MM.1S (cell line): Measurements from ENCODE around the gene TCF15.

Experiments used
- DNase-seq: peaks from one replicate; pipeline ENCODE4 v3.0.0-alpha.2; 2015
- H2AFZ ChIP-seq: fragments of 300-600 bp; sonication (generic); 2 replicates; pipeline ENCODE4 v1.6.0; 2016; ENCODE audit warnings: antibody characterized with exemption, low read length
- H3F3A ChIP-seq: fragments of 300-600 bp; sonication (generic); 2 replicates; pipeline ENCODE4 v1.6.1; 2016; ENCODE audit warnings: mild to moderate bottlenecking, antibody characterized with exemption, low read length, moderate library complexity, mixed read lengths; ENCODE audit not compliant: insufficient read depth
- H3K27ac ChIP-seq: fragments of 300-600 bp; sonication (generic); 2 replicates; pipeline ENCODE4 v1.5.1; 2016; ENCODE audit warnings: mild to moderate bottlenecking, low read length
- H3K27me3 ChIP-seq: fragments of 300-600 bp; sonication (generic); replicated peaks from 2 replicates; pipeline ENCODE4 v1.6.0; 2016; ENCODE audit warnings: low read length; ENCODE audit not compliant: insufficient read depth
- H3K36me3 ChIP-seq: fragments of 300-600 bp; sonication (generic); replicated peaks from 2 replicates; pipeline ENCODE4 v1.6.1; 2016; ENCODE audit warnings: mild to moderate bottlenecking, low read length, mixed read lengths; ENCODE audit not compliant: insufficient read depth
- H3K4me1 ChIP-seq: fragments of 300-600 bp; sonication (generic); 2 replicates; pipeline ENCODE4 v1.6.1; 2016; ENCODE audit warnings: low read length, mixed read lengths
- H3K4me2 ChIP-seq: fragments of 300-600 bp; sonication (generic); 2 replicates; pipeline ENCODE4 v1.6.0; 2016; ENCODE audit warnings: low read depth, low read length
- H3K4me3 ChIP-seq: fragments of 300-600 bp; sonication (generic); 2 replicates; pipeline ENCODE4 v1.5.1; 2016; ENCODE audit warnings: low read length, mixed read lengths
- H3K79me2 ChIP-seq: fragments of 300-600 bp; sonication (generic); 2 replicates; pipeline ENCODE4 v1.6.1; 2016; ENCODE audit warnings: mixed run types, low read length, mixed read lengths
- H3K9ac ChIP-seq: fragments of 300-600 bp; sonication (generic); 2 replicates; pipeline ENCODE4 v1.6.1; 2016; ENCODE audit warnings: low read length, mixed read lengths
- H3K9me2 ChIP-seq: fragments of 300-600 bp; sonication (generic); replicated peaks from 2 replicates; pipeline ENCODE4 v1.6.1; 2016; ENCODE audit warnings: mild to moderate bottlenecking, low read length, mixed read lengths; ENCODE audit not compliant: insufficient read depth
- H3K9me3 ChIP-seq: fragments of 300-600 bp; sonication (generic); replicated peaks from 2 replicates; pipeline ENCODE4 v1.6.1; 2016; ENCODE audit warnings: mild to moderate bottlenecking, low read length, mixed read lengths; ENCODE audit not compliant: insufficient read depth
- H4K20me1 ChIP-seq: fragments of 300-600 bp; sonication (generic); 2 replicates; pipeline ENCODE4 v1.6.1; 2016; ENCODE audit warnings: mild to moderate bottlenecking, low read length, moderate library complexity, mixed read lengths; ENCODE audit not compliant: insufficient read depth
- CTCF ChIP-seq: fragments of 300-600 bp; sonication (generic); IDR thresholded peaks from 2 replicates; pipeline ENCODE4 v1.5.1; 2016; ENCODE audit warnings: antibody characterized with exemption, low read length, mixed read lengths
- EZH2 ChIP-seq: fragments of 300-600 bp; sonication (generic); optimal IDR thresholded peaks from 2 replicates; pipeline ENCODE3; 2017; ENCODE audit warnings: low read depth, mild to moderate bottlenecking, antibody characterized with exemption, low read length, mixed read lengths
- EZH2phosphoT487 ChIP-seq: fragments of 300-600 bp; sonication (generic); IDR thresholded peaks from 2 replicates; pipeline ENCODE4 v1.6.1; 2018; ENCODE audit warnings: antibody characterized with exemption, low read length

TCF15 gene

GRCh38 chr20:655726-656624, 45.9 kb upstream of the TCF15 start:
- Histone ChIP-seq H3K9me2 (no peaks in the 10 kb centered on the region), H3K9ac (no peak overlapping the region), H3K4me3 (no peak overlapping the region), H3K9me3 (no peaks in the 10 kb centered on the region), H3K4me2 (no peak overlapping the region), H3K4me1 (peaks cover 5% of the 10 kb centered on the region; the same call in 1 of the 2 replicates), H3K36me3 (no peaks in the 10 kb centered on the region), H3K27ac (no peak overlapping the region), H3F3A (no peaks in the 10 kb centered on the region), H3K27me3 (peaks cover 24% of the 10 kb centered on the region; the same call in 1 of the 2 replicates), H2AFZ (no peak overlapping the region), H4K20me1 (no peaks in the 10 kb centered on the region), H3K79me2 (peaks cover 18% of the 10 kb centered on the region)
- TF ChIP-seq EZH2phosphoT487 (no peak), CTCF (no peak), EZH2 (no peak)
- DNase-seq: no peak

- Histone ChIP-seq H3K9me3 (no peaks in the 10 kb centered on the region), H3K27me3 (peaks cover 17% of the 10 kb centered on the region; the same call in 1 of the 2 replicates), H3F3A (no peaks in the 10 kb centered on the region), H3K4me1 (peaks cover 5% of the 10 kb centered on the region; the same call in 1 of the 2 replicates), H3K36me3 (no peaks in the 10 kb centered on the region), H3K4me2 (no peak overlapping the region), H2AFZ (no peak overlapping the region), H3K27ac (no peak overlapping the region), H3K9me2 (no peaks in the 10 kb centered on the region), H3K4me3 (no peak overlapping the region), H3K79me2 (peaks cover 30% of the 10 kb centered on the region), H4K20me1 (no peaks in the 10 kb centered on the region), H3K9ac (no peak overlapping the region)
- DNase-seq: no peak
- TF ChIP-seq EZH2: no peak
- no peak for TF ChIP-seq EZH2phosphoT487
- no peak for TF ChIP-seq CTCF
Measured at GRCh38 chr20:654417-654750, 44.3 kb upstream of the TCF15 start.

GRCh38 chr20:653590-654416, 43.7 kb upstream of the TCF15 start:
- Histone ChIP-seq H3K27ac (no peak overlapping the region), H3K4me2 (peak overlapping the region; percentile 74), H3K4me1 (peaks cover 5% of the 10 kb centered on the region; the same call in 1 of the 2 replicates), H3K27me3 (peaks cover 11% of the 10 kb centered on the region; the same call in 1 of the 2 replicates), H2AFZ (peak overlapping the region; percentile 65), H3K36me3 (no peaks in the 10 kb centered on the region), H3K4me3 (peak overlapping the region; percentile 75), H3K9ac (peak overlapping the region; percentile 62), H4K20me1 (no peaks in the 10 kb centered on the region), H3K9me3 (no peaks in the 10 kb centered on the region), H3K9me2 (no peaks in the 10 kb centered on the region), H3F3A (no peaks in the 10 kb centered on the region), H3K79me2 (peaks cover 30% of the 10 kb centered on the region)
- DNase-seq: no peak
- no peak for TF ChIP-seq EZH2phosphoT487
- TF ChIP-seq EZH2: no peak
- no peak for TF ChIP-seq CTCF
